SK-N-SH treated with all-trans-retinoic acid at 6 μM for 48 hours (cell line): Measurements from ENCODE around the gene CACNA2D4.

Experiments used
- ATAC-seq: fragments of 200-7000 bp; cut with Tn5 transposase; 3 replicates; pipeline ENCODE4 v1.9.1; 2020; ENCODE audit warnings: mild to moderate bottlenecking, moderate library complexity
- ARNTL ChIP-seq: fragments of 450-650 bp; formaldehyde crosslinking; IDR thresholded peaks from 2 replicates; pipeline ENCODE4 v1.5.0; 2020; ENCODE audit warnings: low read depth, mild to moderate bottlenecking, moderate library complexity, borderline replicate concordance
- BACH2 ChIP-seq: fragments of 250-450 bp; sonication (Bioruptor Pico); IDR thresholded peaks from 2 replicates; pipeline ENCODE4 v1.9.0; 2021; ENCODE audit warnings: mild to moderate bottlenecking, borderline replicate concordance
- CSDC2 ChIP-seq: fragments of 250-450 bp; sonication (Bioruptor Pico); IDR thresholded peaks from 2 replicates; pipeline ENCODE4 v1.5.0; 2020; ENCODE audit warnings: mild to moderate bottlenecking, moderate library complexity
- ESRRG ChIP-seq: fragments of 250-450 bp; sonication (Bioruptor Pico); IDR thresholded peaks from 2 replicates; pipeline ENCODE4 v1.6.1; 2021; ENCODE audit warnings: mild to moderate bottlenecking
- GLIS3 ChIP-seq: fragments of 250-450 bp; sonication (Bioruptor Pico); IDR thresholded peaks from 2 replicates; pipeline ENCODE4 v1.5.0; 2020; ENCODE audit warnings: mild to moderate bottlenecking, moderate library complexity
- ISL1 ChIP-seq: fragments of 250-450 bp; sonication (Bioruptor Pico); IDR thresholded peaks from 2 replicates; pipeline ENCODE4 v2.1.2; 2022; ENCODE audit warnings: mild to moderate bottlenecking, moderate library complexity
- OSR1 ChIP-seq: fragments of 250-450 bp; sonication (Bioruptor Pico); IDR thresholded peaks from 2 replicates; pipeline ENCODE4 v1.8.0; 2022; ENCODE audit warnings: moderate library complexity, mild to moderate bottlenecking, inconsistent platforms
- PPARA ChIP-seq: fragments of 250-450 bp; sonication (Bioruptor Pico); IDR thresholded peaks from 2 replicates; pipeline ENCODE4 v1.5.0; 2020; ENCODE audit warnings: mild to moderate bottlenecking, borderline replicate concordance
- RARB ChIP-seq: fragments of 250-450 bp; sonication (Bioruptor Pico); IDR thresholded peaks from 2 replicates; pipeline ENCODE4 v1.8.0; 2021; ENCODE audit warnings: mild to moderate bottlenecking, moderate library complexity
- SNAI2 ChIP-seq: fragments of 250-450 bp; sonication (Bioruptor Pico); IDR thresholded peaks from 2 replicates; pipeline ENCODE4 v1.5.0; 2020; ENCODE audit warnings: mild to moderate bottlenecking, moderate library complexity
- TCF4 ChIP-seq: fragments of 250-450 bp; sonication (Bioruptor Pico); IDR thresholded peaks from 2 replicates; pipeline ENCODE4 v1.8.0; 2021; ENCODE audit warnings: mild to moderate bottlenecking, moderate library complexity, borderline replicate concordance
- TOX ChIP-seq: fragments of 250-450 bp; sonication (Bioruptor Pico); IDR thresholded peaks from 2 replicates; pipeline ENCODE4 v1.8.0; 2021; ENCODE audit warnings: mild to moderate bottlenecking, moderate library complexity, borderline replicate concordance
- ZFP3 ChIP-seq: fragments of 250-450 bp; sonication (Bioruptor Pico); IDR thresholded peaks from 2 replicates; pipeline ENCODE4 v1.5.0; 2020; ENCODE audit warnings: mild to moderate bottlenecking, moderate library complexity
- ZFP30 ChIP-seq: fragments of 450-650 bp; formaldehyde crosslinking; IDR thresholded peaks from 2 replicates; pipeline ENCODE4 v1.5.0; 2022; ENCODE audit warnings: mild to moderate bottlenecking, moderate library complexity
- ZNF70 ChIP-seq: fragments of 450-650 bp; formaldehyde crosslinking; IDR thresholded peaks from 2 replicates; pipeline ENCODE4 v1.5.0; 2020; ENCODE audit warnings: mild to moderate bottlenecking, moderate library complexity
- ZNF8 ChIP-seq: fragments of 450-650 bp; formaldehyde crosslinking; IDR thresholded peaks from 2 replicates; pipeline ENCODE4 v1.5.0; 2020; ENCODE audit warnings: mild to moderate bottlenecking, moderate library complexity
- TF ChIP-seq, protein P1 (sequence below): fragments of 250-450 bp; sonication (Bioruptor Pico); IDR thresholded peaks from 2 replicates; pipeline ENCODE4 v1.5.1; 2021; ENCODE audit warnings: mild to moderate bottlenecking, moderate library complexity
- TF ChIP-seq, protein P2 (sequence below): fragments of 250-450 bp; sonication (Bioruptor Pico); IDR thresholded peaks from 2 replicates; pipeline ENCODE4 v1.8.0; 2020; ENCODE audit warnings: mild to moderate bottlenecking, moderate library complexity, borderline replicate concordance
- TF ChIP-seq, protein P3 (sequence below): fragments of 250-450 bp; sonication (Bioruptor Pico); IDR thresholded peaks from 2 replicates; pipeline ENCODE4 v1.8.0; 2021; ENCODE audit warnings: low read depth, mild to moderate bottlenecking, moderate library complexity, borderline replicate concordance
- TF ChIP-seq, protein P4 (sequence below): fragments of 250-450 bp; sonication (Bioruptor Pico); IDR thresholded peaks from 2 replicates; pipeline ENCODE4 v1.5.0; 2020; ENCODE audit warnings: mild to moderate bottlenecking, moderate library complexity

The CACNA2D4 gene

DNA sequence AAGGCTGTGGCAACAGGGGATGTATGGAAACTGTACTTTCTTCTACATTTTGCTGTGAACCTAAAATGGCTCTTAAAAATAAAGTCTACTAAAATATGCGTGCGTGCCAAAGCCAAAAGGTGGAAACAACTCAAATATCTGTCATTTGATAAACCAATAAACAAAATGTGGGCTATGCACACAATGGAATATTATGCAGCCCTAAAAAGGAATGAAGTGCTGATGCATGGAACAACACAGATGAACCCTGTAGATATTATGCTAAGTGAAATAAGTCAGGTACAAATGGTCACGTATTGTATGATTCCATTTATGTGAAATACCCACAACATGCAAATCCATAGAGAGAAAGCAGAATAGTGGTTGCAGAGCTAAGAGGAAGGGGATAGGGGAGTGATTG, 8.0 kb downstream of the CACNA2D4 start:
- no peak for ATAC-seq
- TF ChIP-seq ZFP30 (CRISPR knock-in tag) (no peak), ESRRG (CRISPR knock-in tag) (no peak), ARNTL (no peak), TOX (CRISPR knock-in tag) (no peak), ZNF8 (CRISPR knock-in tag) (no peak), OSR1 (CRISPR knock-in tag) (no peak)
- TF ChIP-seq, protein P1, sequence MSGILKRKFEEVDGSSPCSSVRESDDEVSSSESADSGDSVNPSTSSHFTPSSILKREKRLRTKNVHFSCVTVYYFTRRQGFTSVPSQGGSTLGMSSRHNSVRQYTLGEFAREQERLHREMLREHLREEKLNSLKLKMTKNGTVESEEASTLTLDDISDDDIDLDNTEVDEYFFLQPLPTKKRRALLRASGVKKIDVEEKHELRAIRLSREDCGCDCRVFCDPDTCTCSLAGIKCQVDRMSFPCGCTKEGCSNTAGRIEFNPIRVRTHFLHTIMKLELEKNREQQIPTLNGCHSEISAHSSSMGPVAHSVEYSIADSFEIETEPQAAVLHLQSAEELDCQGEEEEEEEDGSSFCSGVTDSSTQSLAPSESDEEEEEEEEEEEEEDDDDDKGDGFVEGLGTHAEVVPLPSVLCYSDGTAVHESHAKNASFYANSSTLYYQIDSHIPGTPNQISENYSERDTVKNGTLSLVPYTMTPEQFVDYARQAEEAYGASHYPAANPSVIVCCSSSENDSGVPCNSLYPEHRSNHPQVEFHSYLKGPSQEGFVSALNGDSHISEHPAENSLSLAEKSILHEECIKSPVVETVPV (CRISPR knock-in tag), result no peak
- TF ChIP-seq, all 23 proteins: peak for 0

DNA sequence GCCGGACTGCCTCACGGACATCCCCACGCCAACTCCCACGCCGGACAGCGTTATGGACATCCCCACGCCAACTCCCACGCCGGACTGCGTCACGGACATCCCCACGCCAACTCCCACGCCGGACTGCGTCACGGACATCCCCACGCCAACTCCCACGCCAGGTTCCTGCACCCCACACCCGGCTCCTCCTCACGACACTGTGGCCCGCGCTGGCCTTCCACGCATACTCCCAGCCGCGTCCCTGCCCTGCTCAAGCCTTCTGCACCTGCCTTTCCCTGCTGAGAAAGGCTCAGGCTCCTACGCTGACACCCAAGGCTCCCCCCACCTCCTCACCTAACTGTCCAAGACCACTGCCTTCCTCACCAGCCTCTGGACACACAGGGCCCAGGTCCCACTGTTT, 9.7 kb downstream of the CACNA2D4 start:
- no peak for ATAC-seq
- TF ChIP-seq, protein P1 (CRISPR knock-in tag), result no peak
- TF ChIP-seq, protein P2, sequence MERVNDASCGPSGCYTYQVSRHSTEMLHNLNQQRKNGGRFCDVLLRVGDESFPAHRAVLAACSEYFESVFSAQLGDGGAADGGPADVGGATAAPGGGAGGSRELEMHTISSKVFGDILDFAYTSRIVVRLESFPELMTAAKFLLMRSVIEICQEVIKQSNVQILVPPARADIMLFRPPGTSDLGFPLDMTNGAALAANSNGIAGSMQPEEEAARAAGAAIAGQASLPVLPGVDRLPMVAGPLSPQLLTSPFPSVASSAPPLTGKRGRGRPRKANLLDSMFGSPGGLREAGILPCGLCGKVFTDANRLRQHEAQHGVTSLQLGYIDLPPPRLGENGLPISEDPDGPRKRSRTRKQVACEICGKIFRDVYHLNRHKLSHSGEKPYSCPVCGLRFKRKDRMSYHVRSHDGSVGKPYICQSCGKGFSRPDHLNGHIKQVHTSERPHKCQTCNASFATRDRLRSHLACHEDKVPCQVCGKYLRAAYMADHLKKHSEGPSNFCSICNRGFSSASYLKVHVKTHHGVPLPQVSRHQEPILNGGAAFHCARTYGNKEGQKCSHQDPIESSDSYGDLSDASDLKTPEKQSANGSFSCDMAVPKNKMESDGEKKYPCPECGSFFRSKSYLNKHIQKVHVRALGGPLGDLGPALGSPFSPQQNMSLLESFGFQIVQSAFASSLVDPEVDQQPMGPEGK, result no peak
- no peak for TF ChIP-seq BACH2 (CRISPR knock-in tag)
- TF ChIP-seq ZNF70 (CRISPR knock-in tag), result no peak
- TF ChIP-seq PPARA (CRISPR knock-in tag), result no peak
- no peak for TF ChIP-seq ARNTL
- TF ChIP-seq TOX (CRISPR knock-in tag), result no peak
- no peak for TF ChIP-seq ISL1 (CRISPR knock-in tag)
- no peak for TF ChIP-seq OSR1 (CRISPR knock-in tag)
- no peak for TF ChIP-seq GLIS3 (CRISPR knock-in tag)
- TF ChIP-seq ESRRG (CRISPR knock-in tag), result no peak
- no peak for TF ChIP-seq RARB (CRISPR knock-in tag)
- TF ChIP-seq, protein P3, sequence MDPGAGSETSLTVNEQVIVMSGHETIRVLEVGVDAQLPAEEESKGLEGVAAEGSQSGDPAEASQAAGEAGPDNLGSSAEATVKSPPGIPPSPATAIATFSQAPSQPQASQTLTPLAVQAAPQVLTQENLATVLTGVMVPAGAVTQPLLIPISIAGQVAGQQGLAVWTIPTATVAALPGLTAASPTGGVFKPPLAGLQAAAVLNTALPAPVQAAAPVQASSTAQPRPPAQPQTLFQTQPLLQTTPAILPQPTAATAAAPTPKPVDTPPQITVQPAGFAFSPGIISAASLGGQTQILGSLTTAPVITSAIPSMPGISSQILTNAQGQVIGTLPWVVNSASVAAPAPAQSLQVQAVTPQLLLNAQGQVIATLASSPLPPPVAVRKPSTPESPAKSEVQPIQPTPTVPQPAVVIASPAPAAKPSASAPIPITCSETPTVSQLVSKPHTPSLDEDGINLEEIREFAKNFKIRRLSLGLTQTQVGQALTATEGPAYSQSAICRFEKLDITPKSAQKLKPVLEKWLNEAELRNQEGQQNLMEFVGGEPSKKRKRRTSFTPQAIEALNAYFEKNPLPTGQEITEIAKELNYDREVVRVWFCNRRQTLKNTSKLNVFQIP (CRISPR knock-in tag), result no peak
- TF ChIP-seq SNAI2 (CRISPR knock-in tag), result no peak
- no peak for TF ChIP-seq TCF4 (CRISPR knock-in tag)

DNA sequence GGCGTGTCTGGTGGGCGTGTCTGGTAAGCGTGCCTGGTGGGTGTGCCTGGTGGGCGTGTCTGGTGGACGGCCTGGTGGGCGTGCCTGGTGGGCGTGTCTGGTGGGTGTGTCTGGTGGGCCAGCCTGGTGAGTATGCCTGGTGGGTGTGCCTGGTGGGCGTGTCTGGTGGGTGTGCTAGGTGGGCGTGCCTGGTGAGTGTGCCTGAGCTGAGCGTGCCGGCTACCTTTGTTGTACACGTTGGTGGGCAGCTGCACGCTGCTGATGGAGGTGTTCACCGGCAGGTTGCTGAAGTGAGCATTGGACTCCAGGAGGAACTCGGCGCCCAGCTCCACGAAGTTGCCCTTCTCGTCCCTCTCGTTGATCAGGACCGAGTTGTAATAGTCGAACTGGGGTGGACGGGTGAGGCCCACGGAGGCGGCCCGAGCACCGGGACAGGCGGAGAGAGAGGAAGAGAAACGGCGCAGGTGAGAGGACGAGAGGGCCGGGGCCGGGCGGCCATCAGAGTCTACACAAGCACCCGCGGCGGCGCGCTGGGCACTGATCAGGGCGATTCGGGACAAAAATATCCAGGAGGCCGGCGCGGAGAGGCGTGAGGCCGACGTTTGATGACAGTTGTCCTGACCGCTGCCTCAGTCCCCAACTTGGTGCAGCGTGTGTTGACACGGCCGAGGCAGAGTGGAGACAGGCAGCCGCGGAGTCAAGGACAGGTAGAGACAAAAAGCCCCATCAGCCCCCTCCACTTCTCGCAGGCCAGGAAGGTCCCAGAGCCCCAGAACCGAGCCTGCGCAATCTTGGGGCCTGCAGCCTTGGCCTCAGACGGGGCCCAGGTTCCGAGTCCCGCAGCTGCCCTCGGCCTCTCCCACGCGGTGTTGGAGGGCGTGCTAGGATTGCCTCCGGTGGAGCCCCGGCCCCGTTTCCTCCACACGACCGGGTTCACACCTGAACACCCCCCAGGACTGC, 10.5 kb downstream of the CACNA2D4 start:
- TF ChIP-seq, protein P4, sequence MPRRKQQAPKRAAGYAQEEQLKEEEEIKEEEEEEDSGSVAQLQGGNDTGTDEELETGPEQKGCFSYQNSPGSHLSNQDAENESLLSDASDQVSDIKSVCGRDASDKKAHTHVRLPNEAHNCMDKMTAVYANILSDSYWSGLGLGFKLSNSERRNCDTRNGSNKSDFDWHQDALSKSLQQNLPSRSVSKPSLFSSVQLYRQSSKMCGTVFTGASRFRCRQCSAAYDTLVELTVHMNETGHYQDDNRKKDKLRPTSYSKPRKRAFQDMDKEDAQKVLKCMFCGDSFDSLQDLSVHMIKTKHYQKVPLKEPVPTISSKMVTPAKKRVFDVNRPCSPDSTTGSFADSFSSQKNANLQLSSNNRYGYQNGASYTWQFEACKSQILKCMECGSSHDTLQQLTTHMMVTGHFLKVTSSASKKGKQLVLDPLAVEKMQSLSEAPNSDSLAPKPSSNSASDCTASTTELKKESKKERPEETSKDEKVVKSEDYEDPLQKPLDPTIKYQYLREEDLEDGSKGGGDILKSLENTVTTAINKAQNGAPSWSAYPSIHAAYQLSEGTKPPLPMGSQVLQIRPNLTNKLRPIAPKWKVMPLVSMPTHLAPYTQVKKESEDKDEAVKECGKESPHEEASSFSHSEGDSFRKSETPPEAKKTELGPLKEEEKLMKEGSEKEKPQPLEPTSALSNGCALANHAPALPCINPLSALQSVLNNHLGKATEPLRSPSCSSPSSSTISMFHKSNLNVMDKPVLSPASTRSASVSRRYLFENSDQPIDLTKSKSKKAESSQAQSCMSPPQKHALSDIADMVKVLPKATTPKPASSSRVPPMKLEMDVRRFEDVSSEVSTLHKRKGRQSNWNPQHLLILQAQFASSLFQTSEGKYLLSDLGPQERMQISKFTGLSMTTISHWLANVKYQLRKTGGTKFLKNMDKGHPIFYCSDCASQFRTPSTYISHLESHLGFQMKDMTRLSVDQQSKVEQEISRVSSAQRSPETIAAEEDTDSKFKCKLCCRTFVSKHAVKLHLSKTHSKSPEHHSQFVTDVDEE, result no peak
- TF ChIP-seq ZNF8 (CRISPR knock-in tag) (no peak), CSDC2 (CRISPR knock-in tag) (no peak), ZFP3 (no peak), SNAI2 (CRISPR knock-in tag) (no peak), OSR1 (CRISPR knock-in tag) (no peak)
- ATAC-seq, result no peak; the same call in 2 of the 3 replicates
